A549 (cell line): ENCODE measurements around the gene KLHL2.
"Not testable (repeated sequence)": the region's sequence is repeated elsewhere in the genome, so short reads cannot be mapped to it uniquely, and the experiment has no call there.

Experiments
- CHD2 ChIP-seq: fragments of 150-350 bp; IDR thresholded peaks from 2 replicates; pipeline ENCODE4 v1.6.1; 2014; ENCODE audit warnings: low read length; ENCODE audit not compliant: partially characterized antibody
- CTCF ChIP-seq: fragments of >200 bp; sonication (Bioruptor Twin); formaldehyde crosslinking; IDR thresholded peaks from 3 replicates; pipeline ENCODE4 v1.5.1; 2016
- HEYL ChIP-seq: fragments of 250-450 bp; sonication (Bioruptor Pico); IDR thresholded peaks from 2 replicates; pipeline ENCODE4 v1.8.0; 2021; ENCODE audit warnings: mild to moderate bottlenecking, moderate library complexity
- RAD21 ChIP-seq, 2 experiments: fragments of >200 bp in 1 of 2; sonication (Bioruptor Twin) in 1 of 2; formaldehyde crosslinking in 1 of 2; IDR thresholded peaks in 1 of 2; conservative IDR thresholded peaks in 1 of 2; 2 replicates in 1 of 2; 3 replicates in 1 of 2; pipeline ENCODE4 v1.6.1; 2012 to 2018; ENCODE audit warnings: inconsistent platforms in 1 of 2
- REST ChIP-seq: fragments of 200-600 bp; sonication (generic); IDR thresholded peaks from 2 replicates; pipeline ENCODE4 v1.6.1; 2016; ENCODE audit warnings: antibody characterized with exemption, mild to moderate bottlenecking, moderate library complexity
- SMC3 ChIP-seq: fragments of >200 bp; sonication (Bioruptor Twin); formaldehyde crosslinking; IDR thresholded peaks from 3 replicates; pipeline ENCODE4 v1.6.1; 2018; ENCODE audit warnings: inconsistent platforms

GRCh38 chr4:165213404-165213803, 6.0 kb downstream of the KLHL2 start:
- TF ChIP-seq CTCF; REST; RAD21 (conservative IDR thresholded peaks at IDR 0.05 in 1 of 2, IDR thresholded peaks at IDR 0.05 in 1 of 2); SMC3; CHD2; HEYL (CRISPR knock-in tag): not testable (repeated sequence)
